ENCODE measurements around the gene ARMH1.

ARMH1 gene

DNA sequence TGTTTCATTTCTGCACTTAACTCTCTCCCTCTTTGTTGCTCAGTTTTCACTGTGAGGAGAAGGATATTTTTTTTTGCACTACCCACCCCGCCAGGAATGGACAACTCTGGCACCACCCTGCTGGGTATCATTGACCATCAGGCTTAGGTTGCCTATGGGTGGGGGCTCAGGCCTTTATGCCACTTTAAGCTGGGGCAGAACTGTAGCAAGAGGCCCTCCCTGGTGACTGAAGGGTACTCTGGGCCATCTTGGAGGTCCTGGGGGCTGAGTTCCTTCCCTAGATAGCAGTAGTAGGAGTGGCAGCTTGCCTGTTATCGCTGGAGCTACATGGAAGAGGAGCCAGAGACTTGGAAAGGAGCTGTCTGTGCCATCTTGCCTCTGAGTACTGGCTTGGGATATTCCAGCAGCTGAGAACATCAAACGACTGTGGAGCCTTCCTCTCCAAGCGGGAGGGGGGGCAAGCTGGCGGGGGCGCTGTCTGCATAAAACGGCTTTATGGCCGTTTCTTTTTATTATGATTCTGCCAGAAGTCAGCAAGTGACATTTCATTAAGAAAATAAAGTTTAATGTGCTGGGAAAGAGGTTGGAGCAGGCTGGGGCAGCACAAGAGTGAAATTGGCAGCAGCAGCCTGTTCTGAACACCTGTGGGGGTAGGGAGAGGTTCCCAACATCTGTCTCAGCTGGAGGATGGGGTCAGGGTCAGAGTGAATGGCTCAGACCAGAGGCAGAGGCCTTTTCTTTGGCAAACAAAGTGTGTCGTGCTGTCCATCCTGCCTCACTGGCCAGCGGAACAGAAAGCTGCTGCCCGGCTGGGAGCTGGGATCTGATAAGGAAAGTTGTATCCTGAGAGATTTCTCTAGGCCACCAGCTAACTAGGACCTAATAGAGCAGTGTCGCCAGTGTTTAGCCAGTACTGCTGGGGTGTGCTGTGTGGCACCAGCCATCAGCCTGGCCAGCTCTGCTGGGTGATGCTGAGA, 33.1 kb upstream of the ARMH1 start:
- H3K9ac ChIP-seq (ENCODE audit: low read depth, low read length) = no peak overlapping the region
- no peak overlapping the region for H2AFZ ChIP-seq (ENCODE audit: low read depth, low read length)
- H3K27ac ChIP-seq (ENCODE audit: low read length) = no peak overlapping the region
- TF ChIP-seq EZH2 (IDR thresholded peaks at IDR 0.05; ENCODE audit: borderline replicate concordance, low read depth, low read length, severe bottlenecking) = no peak
- TF ChIP-seq, protein P1, sequence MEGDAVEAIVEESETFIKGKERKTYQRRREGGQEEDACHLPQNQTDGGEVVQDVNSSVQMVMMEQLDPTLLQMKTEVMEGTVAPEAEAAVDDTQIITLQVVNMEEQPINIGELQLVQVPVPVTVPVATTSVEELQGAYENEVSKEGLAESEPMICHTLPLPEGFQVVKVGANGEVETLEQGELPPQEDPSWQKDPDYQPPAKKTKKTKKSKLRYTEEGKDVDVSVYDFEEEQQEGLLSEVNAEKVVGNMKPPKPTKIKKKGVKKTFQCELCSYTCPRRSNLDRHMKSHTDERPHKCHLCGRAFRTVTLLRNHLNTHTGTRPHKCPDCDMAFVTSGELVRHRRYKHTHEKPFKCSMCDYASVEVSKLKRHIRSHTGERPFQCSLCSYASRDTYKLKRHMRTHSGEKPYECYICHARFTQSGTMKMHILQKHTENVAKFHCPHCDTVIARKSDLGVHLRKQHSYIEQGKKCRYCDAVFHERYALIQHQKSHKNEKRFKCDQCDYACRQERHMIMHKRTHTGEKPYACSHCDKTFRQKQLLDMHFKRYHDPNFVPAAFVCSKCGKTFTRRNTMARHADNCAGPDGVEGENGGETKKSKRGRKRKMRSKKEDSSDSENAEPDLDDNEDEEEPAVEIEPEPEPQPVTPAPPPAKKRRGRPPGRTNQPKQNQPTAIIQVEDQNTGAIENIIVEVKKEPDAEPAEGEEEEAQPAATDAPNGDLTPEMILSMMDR (IDR thresholded peaks at IDR 0.05; ENCODE audit: borderline replicate concordance, extremely low read depth, low read length, poor library complexity, severe bottlenecking) = no peak
- no peak overlapping the region for H3K4me3 ChIP-seq (ENCODE audit: low read depth in 1 of 2, low read length in 2 of 2)
- H3K79me2 ChIP-seq (ENCODE audit: insufficient read depth, low read length) = peaks cover 15% of the 10 kb centered on the region; the same call in 1 of the 2 replicates
- H3K4me2 ChIP-seq (ENCODE audit: insufficient read depth, low read length) = no peak overlapping the region
- ATAC-seq (ENCODE audit: insufficient read depth, low read depth) (no peak), DNase-seq (no peak)
- H4K20me1 ChIP-seq (ENCODE audit: insufficient read depth, low read length) = peaks cover 41% of the 10 kb centered on the region
- no peaks in the 10 kb centered on the region for H3K9me3 ChIP-seq (ENCODE audit: insufficient read depth, low read length, severe bottlenecking)
- H3K4me1 ChIP-seq (ENCODE audit: insufficient read depth, low read length) = no peaks in the 10 kb centered on the region
- no peaks in the 10 kb centered on the region for H3K27me3 ChIP-seq (ENCODE audit: insufficient read depth, low read length, poor library complexity)
- H3K36me3 ChIP-seq (ENCODE audit: insufficient read depth, low read length) = peaks cover 99% of the 10 kb centered on the region

DNA sequence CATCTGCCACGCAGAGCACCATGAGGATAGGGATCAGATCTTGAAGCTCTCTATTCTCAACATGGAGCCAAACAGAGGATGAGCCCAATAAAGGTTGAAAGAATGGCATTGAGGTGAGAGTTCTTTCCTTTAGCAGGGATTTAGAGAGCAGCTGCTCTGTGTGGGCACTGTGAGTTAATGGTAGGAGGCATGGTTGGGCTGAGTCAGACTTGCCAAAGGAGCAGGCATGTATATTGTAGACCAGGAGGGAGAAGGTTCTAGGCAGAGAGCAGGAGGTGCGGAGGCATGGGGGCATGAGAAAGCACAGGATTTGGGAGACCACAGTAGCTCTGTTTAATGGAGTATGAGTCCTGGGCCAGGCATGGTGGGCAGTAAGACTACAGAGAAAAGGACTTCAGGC, 32.3 kb upstream of the ARMH1 start:
- H3K36me3 ChIP-seq (ENCODE audit: insufficient read depth, low read length) = peaks cover 99% of the 10 kb centered on the region
- H3K4me1 ChIP-seq (ENCODE audit: insufficient read depth, low read length) = no peaks in the 10 kb centered on the region
- peaks cover 14% of the 10 kb centered on the region; the same call in 1 of the 2 replicates for H3K79me2 ChIP-seq (ENCODE audit: insufficient read depth, low read length)
- no peak overlapping the region for H3K27ac ChIP-seq (ENCODE audit: low read length)
- H2AFZ ChIP-seq (ENCODE audit: low read depth, low read length) = no peak overlapping the region
- ATAC-seq (ENCODE audit: insufficient read depth, low read depth) (no peak), DNase-seq (no peak)
- H3K4me2 ChIP-seq (ENCODE audit: insufficient read depth, low read length) = no peak overlapping the region
- no peaks in the 10 kb centered on the region for H3K9me3 ChIP-seq (ENCODE audit: insufficient read depth, low read length, severe bottlenecking)
- no peak overlapping the region for H3K9ac ChIP-seq (ENCODE audit: low read depth, low read length)
- H3K4me3 ChIP-seq (ENCODE audit: low read depth in 1 of 2, low read length in 2 of 2) = no peak overlapping the region
- peaks cover 40% of the 10 kb centered on the region for H4K20me1 ChIP-seq (ENCODE audit: insufficient read depth, low read length)
- no peak for TF ChIP-seq EZH2 (IDR thresholded peaks at IDR 0.05; ENCODE audit: borderline replicate concordance, low read depth, low read length, severe bottlenecking)
- TF ChIP-seq, protein P1 (IDR thresholded peaks at IDR 0.05; ENCODE audit: borderline replicate concordance, extremely low read depth, low read length, poor library complexity, severe bottlenecking) = no peak
- H3K27me3 ChIP-seq (ENCODE audit: insufficient read depth, low read length, poor library complexity) = no peaks in the 10 kb centered on the region

DNA sequence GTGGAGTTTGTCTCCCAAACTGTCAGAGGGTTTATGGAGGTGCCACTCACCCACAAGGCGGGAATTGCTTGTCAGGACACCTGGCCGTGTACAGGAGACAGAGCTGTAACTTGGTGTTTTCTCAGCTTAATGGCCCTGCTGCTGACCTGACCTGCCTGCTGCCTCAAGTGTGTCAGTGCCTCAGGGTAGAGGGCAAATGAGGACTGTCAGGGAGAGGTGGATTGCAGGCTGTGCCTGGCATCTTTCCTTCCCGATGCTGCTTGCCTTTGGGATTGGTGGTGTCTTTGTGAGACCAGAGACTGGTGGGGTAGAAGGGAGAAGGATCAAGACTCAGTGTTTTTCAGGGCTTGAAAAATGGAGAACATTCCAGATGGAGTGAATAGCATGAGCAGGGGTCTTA, 31.6 kb upstream of the ARMH1 start:
- no peak overlapping the region for H3K4me2 ChIP-seq (ENCODE audit: insufficient read depth, low read length)
- no peak for ATAC-seq (ENCODE audit: insufficient read depth, low read depth)
- no peak overlapping the region for H2AFZ ChIP-seq (ENCODE audit: low read depth, low read length)
- H3K36me3 ChIP-seq (ENCODE audit: insufficient read depth, low read length) = peaks cover 99% of the 10 kb centered on the region
- TF ChIP-seq, protein P1 (IDR thresholded peaks at IDR 0.05; ENCODE audit: borderline replicate concordance, extremely low read depth, low read length, poor library complexity, severe bottlenecking) = no peak
- TF ChIP-seq EZH2 (IDR thresholded peaks at IDR 0.05; ENCODE audit: borderline replicate concordance, low read depth, low read length, severe bottlenecking) = no peak
- H3K4me1 ChIP-seq (ENCODE audit: insufficient read depth, low read length) = no peaks in the 10 kb centered on the region
- H3K4me3 ChIP-seq (ENCODE audit: low read depth in 1 of 2, low read length in 2 of 2) = no peak overlapping the region
- peaks cover 39% of the 10 kb centered on the region for H4K20me1 ChIP-seq (ENCODE audit: insufficient read depth, low read length)
- H3K27me3 ChIP-seq (ENCODE audit: insufficient read depth, low read length, poor library complexity) = no peaks in the 10 kb centered on the region
- H3K9ac ChIP-seq (ENCODE audit: low read depth, low read length) = no peak overlapping the region
- H3K79me2 ChIP-seq (ENCODE audit: insufficient read depth, low read length) = peaks cover 14% of the 10 kb centered on the region; the same call in 1 of the 2 replicates
- no peak for DNase-seq
- H3K9me3 ChIP-seq (ENCODE audit: insufficient read depth, low read length, severe bottlenecking) = no peaks in the 10 kb centered on the region
- no peak overlapping the region for H3K27ac ChIP-seq (ENCODE audit: low read length)

Data from DND-41 (cell line).